H1 (cell line): ENCODE data around the gene ARPC4. TPM values are rescaled to one million over a fixed set of nuclear protein-coding genes. Genes with fewer than 3 reads are reported as not detected.

ENCODE experiments used
- CTCF ChIA-PET: fragments of 300-600 bp; sonication (Branson Sonifier 250); formaldehyde crosslinking; loops from one replicate; lab custom pipeline; 2021; ENCODE audit not compliant: partially characterized antibody; lab: Charles Lee
- POLR2A ChIA-PET: fragments of 300-600 bp; sonication (Branson Sonifier 250); formaldehyde crosslinking; loops from one replicate; lab custom pipeline; 2021; ENCODE audit warnings: inconsistent platforms; ENCODE audit not compliant: partially characterized antibody; lab: Charles Lee
- DNase-seq, 2 experiments: peaks; one replicate each; pipeline versions ENCODE4 v3.0.0 to v3.0.0-alpha.2; 2010 to 2022; ENCODE audit warnings: low spot score in 2 of 2, low read depth in 1 of 2, mixed read lengths in 1 of 2
- FAIRE-seq: peaks from 2 replicates; lab custom pipeline; 2011; peaks lifted over from hg19 to GRCh38; lab: Jason Lieb, UNC
- H2AFZ ChIP-seq: 2 replicates; pipeline ENCODE4 v1.8.1; 2012; ENCODE audit warnings: low read length, inconsistent platforms
- H2AK5ac ChIP-seq: 2 replicates; pipeline ENCODE4 v1.6.1; 2013; ENCODE audit warnings: low read depth, low read length
- H2BK120ac ChIP-seq: replicated peaks from 2 replicates; pipeline ENCODE3; 2013; ENCODE audit warnings: low read depth, low read length, inconsistent platforms
- H2BK12ac ChIP-seq: 2 replicates; pipeline ENCODE4 v1.6.1; 2013; ENCODE audit warnings: low read depth, low read length
- H2BK15ac ChIP-seq: 2 replicates; pipeline ENCODE4 v1.6.1; 2013; ENCODE audit warnings: low read length
- H2BK20ac ChIP-seq: 2 replicates; pipeline ENCODE4 v1.6.1; 2013; ENCODE audit warnings: low read length
- H2BK5ac ChIP-seq: 2 replicates; pipeline ENCODE4 v1.6.1; 2013; ENCODE audit warnings: low read depth, low read length
- H3K14ac ChIP-seq: 2 replicates; pipeline ENCODE4 v1.6.1; 2013; ENCODE audit warnings: inconsistent platforms; ENCODE audit not compliant: insufficient read length
- H3K18ac ChIP-seq: 2 replicates; pipeline ENCODE4 v1.6.1; 2013; ENCODE audit warnings: low read length; ENCODE audit errors: extremely low read depth
- H3K23ac ChIP-seq: 2 replicates; pipeline ENCODE4 v1.6.1; 2013; ENCODE audit warnings: inconsistent platforms; ENCODE audit not compliant: insufficient read length
- H3K23me2 ChIP-seq: 2 replicates; pipeline ENCODE4 v1.6.1; 2013; ENCODE audit warnings: low read depth, low read length
- H3K27ac ChIP-seq: 2 replicates; pipeline ENCODE4 v1.6.1; 2011; ENCODE audit warnings: low read depth, low read length, inconsistent platforms
- H3K27me3 ChIP-seq, 4 experiments: replicated peaks in 1 of 4; 1 replicate in 1 of 4; 2 replicates in 3 of 4; pipeline versions ENCODE4 v1.6.1 to v1.8.1; 2011 to 2013; ENCODE audit warnings: low read length in 3 of 4, mild to moderate bottlenecking in 3 of 4, inconsistent platforms in 2 of 4, mixed read lengths in 2 of 4, moderate library complexity in 1 of 4; ENCODE audit not compliant: control insufficient read depth in 3 of 4, insufficient read depth in 3 of 4; ENCODE audit errors: extremely low read depth in 1 of 4
- H3K36me3 ChIP-seq, 4 experiments: 2 replicates each; pipeline versions ENCODE4 v1.6.1 to v1.8.1; 2011 to 2013; ENCODE audit warnings: mild to moderate bottlenecking in 4 of 4, low read length in 3 of 4, moderate library complexity in 2 of 4, control low read depth in 1 of 4, inconsistent platforms in 1 of 4; ENCODE audit not compliant: insufficient read depth in 4 of 4, control insufficient read depth in 2 of 4
- H3K4ac ChIP-seq: replicated peaks from 2 replicates; pipeline ENCODE3; 2013; ENCODE audit warnings: low read length, low read depth, mixed read lengths, inconsistent platforms; ENCODE audit not compliant: insufficient read length
- H3K4me1 ChIP-seq, 4 experiments: replicated peaks in 1 of 4; 1 replicate in 1 of 4; 2 replicates in 3 of 4; pipeline versions ENCODE4 v1.6.1 to v1.8.1; 2011 to 2013; ENCODE audit warnings: low read length in 3 of 4, inconsistent platforms in 2 of 4, mixed read lengths in 1 of 4; ENCODE audit not compliant: insufficient read depth in 4 of 4, control insufficient read depth in 3 of 4
- H3K4me2 ChIP-seq, 2 experiments: 2 replicates each; pipeline versions ENCODE4 v1.6.1 to v1.8.1; 2011 to 2013; ENCODE audit warnings: low read depth in 2 of 2, low read length in 2 of 2, control low read depth in 1 of 2, inconsistent platforms in 1 of 2, mild to moderate bottlenecking in 1 of 2; ENCODE audit not compliant: insufficient read depth in 1 of 2
- H3K4me3 ChIP-seq, 4 experiments: fragments of 200-600, 300-600 bp in 1 of 4; sonication (generic), shearing (Covaris generic), sonication (Bioruptor Twin) in 1 of 4; 2 replicates each; pipeline versions ENCODE4 v1.5.1 to v1.8.1; 2011 to 2016; ENCODE audit warnings: low read length in 4 of 4, low read depth in 3 of 4, control low read depth in 2 of 4, inconsistent platforms in 2 of 4, mild to moderate bottlenecking in 2 of 4, mixed read lengths in 1 of 4, moderate library complexity in 1 of 4; ENCODE audit not compliant: insufficient read depth in 2 of 4; ENCODE audit errors: extremely low read depth in 1 of 4
- H3K56ac ChIP-seq: replicated peaks from 2 replicates; pipeline ENCODE3; 2013; ENCODE audit warnings: low read depth, mild to moderate bottlenecking, mixed read lengths, low read length, inconsistent platforms; ENCODE audit not compliant: insufficient read length
- H3K79me1 ChIP-seq: 2 replicates; pipeline ENCODE4 v1.6.1; 2013; ENCODE audit warnings: low read depth, low read length, control low read depth
- H3K79me2 ChIP-seq, 2 experiments: 2 replicates each; pipeline versions ENCODE4 v1.6.1 to v1.8.1; 2012 to 2013; ENCODE audit warnings: low read length in 2 of 2, mild to moderate bottlenecking in 2 of 2, inconsistent platforms in 1 of 2; ENCODE audit not compliant: insufficient read depth in 2 of 2, control insufficient read depth in 1 of 2
- H3K9ac ChIP-seq, 4 experiments: replicated peaks in 1 of 4; 1 replicate in 1 of 4; 2 replicates in 3 of 4; pipeline versions ENCODE4 v1.6.1 to v1.8.1; 2011 to 2013; ENCODE audit warnings: low read depth in 3 of 4, low read length in 3 of 4, control low read depth in 2 of 4, mild to moderate bottlenecking in 2 of 4, moderate library complexity in 2 of 4, inconsistent platforms in 1 of 4; ENCODE audit errors: extremely low read depth in 1 of 4
- H3K9me3 ChIP-seq, 2 experiments: 2 replicates each; pipeline versions ENCODE4 v1.6.1 to v1.8.1; 2012 to 2013; ENCODE audit warnings: mild to moderate bottlenecking in 2 of 2, moderate library complexity in 2 of 2, control low read depth in 1 of 2, inconsistent platforms in 1 of 2, low read depth in 1 of 2, low read length in 1 of 2, mixed read lengths in 1 of 2; ENCODE audit not compliant: insufficient read depth in 2 of 2
- H4K20me1 ChIP-seq, 2 experiments: replicated peaks in 1 of 2; 2 replicates each; pipeline versions ENCODE3 to v1.8.1; 2011 to 2013; ENCODE audit warnings: inconsistent platforms in 2 of 2, low read length in 2 of 2, mild to moderate bottlenecking in 1 of 2; ENCODE audit not compliant: insufficient read depth in 2 of 2, control insufficient read depth in 1 of 2
- H4K5ac ChIP-seq: 2 replicates; pipeline ENCODE4 v1.6.1; 2013; ENCODE audit warnings: low read length, low read depth, mixed read lengths, inconsistent platforms; ENCODE audit not compliant: insufficient read length
- H4K8ac ChIP-seq: 2 replicates; pipeline ENCODE4 v1.8.0; 2013; ENCODE audit warnings: mild to moderate bottlenecking, moderate library complexity, low read length, inconsistent platforms; ENCODE audit not compliant: insufficient read depth; ENCODE audit errors: extremely low read depth
- H4K91ac ChIP-seq: replicated peaks from 2 replicates; pipeline ENCODE3; 2013; ENCODE audit warnings: low read length, mixed read lengths, inconsistent platforms; ENCODE audit not compliant: insufficient read length
- E2F6 ChIP-seq: IDR thresholded peaks from 2 replicates; pipeline ENCODE4 v1.6.1; 2012; ENCODE audit warnings: inconsistent platforms
- FOSL1 ChIP-seq: IDR thresholded peaks from 2 replicates; pipeline ENCODE4 v1.6.1; 2011; ENCODE audit warnings: mild to moderate bottlenecking, low read depth, low read length, moderate library complexity; ENCODE audit not compliant: insufficient read depth
- NRF1 ChIP-seq: IDR thresholded peaks from 2 replicates; pipeline ENCODE4 v1.6.1; 2011; ENCODE audit warnings: mild to moderate bottlenecking, low read depth, low read length, improper control_type of control experiment
- RBBP5 ChIP-seq: IDR thresholded peaks from 2 replicates; pipeline ENCODE4 v1.7.1; 2012; ENCODE audit warnings: low read depth, mild to moderate bottlenecking, inconsistent platforms, low read length, moderate library complexity, borderline replicate concordance
- SIRT6 ChIP-seq: IDR thresholded peaks from one replicate; pipeline ENCODE4 v1.7.1; 2012; ENCODE audit warnings: low read length, inconsistent platforms
- WGBS, 2 experiments: shearing (Covaris generic) in 1 of 2; methylation state at CpG; one replicate each; pipeline versions ENCODE4 v1.1.6 to v1.1.7; 2013 to 2015; ENCODE audit warnings: low lambda C conversion rate in 2 of 2, mixed read lengths in 2 of 2, inconsistent platforms in 1 of 2, low coverage in 1 of 2, missing lambda C conversion rate in 1 of 2; ENCODE audit not compliant: insufficient replicate concordance in 2 of 2, insufficient coverage in 1 of 2, insufficient read length in 1 of 2; ENCODE audit errors: extremely low coverage in 1 of 2, missing lambda C conversion rate in 1 of 2; 5-methylcytosine and 5-hydroxymethylcytosine counted together
- polyA plus RNA-seq, 7 experiments: library from polyadenylated mRNA; depleted of rRNA in 3 of 7; stranded (reverse) in 5 of 7; unstranded in 2 of 7; fragments of >200 nt in 5 of 7; fragments of 200-250 nt in 2 of 7; gene quantifications; 1 replicate in 5 of 7; 2 replicates in 1 of 7; 4 replicates in 1 of 7; pipeline versions ENCODE4 v1.2.1 to v1.2.3, GENCODE V29; 2011 to 2013; ENCODE audit warnings: missing spikeins in 2 of 7, mixed read lengths in 2 of 7
- total RNA-seq: library from RNA; stranded (reverse); fragmentation: NEBNext Ultra II Directional; extraction: Animal tissue kit (Norgen Biotek cat#: 25700); gene quantifications from 2 replicates; pipeline ENCODE4 v1.2.1, GENCODE V29; 2021

ARPC4 gene
- total and polyA plus RNA-seq, 2 of the 8 experiments (the other 6 are each of a cell fraction or from before 2014, with no cell fraction given) = 138 to 154 TPM

GRCh38 chr3:9803494-9803893 is 10.6 kb downstream of the ARPC4 start:
- Histone ChIP-seq H2BK12ac (no peak overlapping the region), H3K27me3 (no peaks in the 10 kb centered on the region), H2AK5ac (no peak overlapping the region), H2BK5ac (no peak overlapping the region), H4K91ac (no peak overlapping the region), H3K9me3 (no peaks in the 10 kb centered on the region), H3K14ac (no peak overlapping the region), H3K79me2 (no peaks in the 10 kb centered on the region), H3K4me2 (no peak overlapping the region), H3K36me3 (peaks cover 35 to 74% (median 60%) of the 10 kb centered on the region in 4 experiments), H3K18ac (no peak overlapping the region), H3K4me3 (no peak overlapping the region), H2BK20ac (no peak overlapping the region), H3K9ac (no peak overlapping the region), H3K23me2 (no peaks in the 10 kb centered on the region), H3K4me1 (peaks cover 0 to 1% (median 0%) of the 10 kb centered on the region in 4 experiments; a peak in 1 of 7 replicates), H3K27ac (no peak overlapping the region), H3K23ac (no peak overlapping the region), H4K8ac (no peak overlapping the region), H3K4ac (no peak overlapping the region), H4K20me1 (peaks cover 3 to 12% of the 10 kb centered on the region in 2 experiments), H2AFZ (no peak overlapping the region), H2BK15ac (no peak overlapping the region), H2BK120ac (no peak overlapping the region), H3K79me1 (no peaks in the 10 kb centered on the region; the same call in 1 of the 2 replicates), H3K56ac (no peak overlapping the region), H4K5ac (no peak overlapping the region)
- 92% methylated on average over 1 of the region's 1 CpG; no CpG with 5 or more reads in 1 of the 2 experiments for WGBS, 2 experiments
- DNase-seq = no peak
- TF ChIP-seq E2F6 (no peak), FOSL1 (no peak), RBBP5 (no peak), NRF1 (no peak), SIRT6 (no peak)
- FAIRE-seq = no peak
- CTCF ChIA-PET = interaction anchor here (1.3 to 2.8 kb wide), 3 partner anchors 22 to 76 kb away, joined by 5 to 11 read pairs (median 5); no protein-coding TSS in a partner anchor
- POLR2A ChIA-PET = interaction anchor here (0.6 to 7.8 kb wide), 4 partner anchors 9 to 149 kb away, joined by 3 to 71 read pairs (median 4); partner anchors contain the start of genes ARPC4, PRRT3 and TADA3
